GM18505 (cell line): ENCODE measurements around the gene ATP2B3.

Source experiments
- ATAC-seq: cut with Tn5 transposase; IDR thresholded peaks from one replicate; pipeline ENCODE4 v1.9.1; 2021; ENCODE audit not compliant: unreplicated experiment
- POLR2A ChIP-seq: IDR thresholded peaks from 4 replicates; pipeline ENCODE4 v1.6.1; 2011; ENCODE audit warnings: borderline replicate concordance; ENCODE audit not compliant: insufficient read depth, insufficient read length; ENCODE audit errors: extremely low read depth

Gene ATP2B3

GRCh38 chrX:153481043-153481442 is 36.4 kb upstream of the ATP2B3 start:
- no peak for ATAC-seq
- no peak for TF ChIP-seq POLR2A

GRCh38 chrX:153482376-153483015 is 34.9 kb upstream of the ATP2B3 start:
- TF ChIP-seq POLR2A: no peak
- ATAC-seq: no peak

- no peak for ATAC-seq
- TF ChIP-seq POLR2A: no peak
Measured at GRCh38 chrX:153485396-153486080, 31.9 kb upstream of the ATP2B3 start.

- TF ChIP-seq POLR2A: no peak
Measured at GRCh38 chrX:153486171-153486570, 31.3 kb upstream of the ATP2B3 start.

GRCh38 chrX:153487590-153488071 is 29.8 kb upstream of the ATP2B3 start:
- no peak for TF ChIP-seq POLR2A
- no peak for ATAC-seq

More at GRCh38 chrX:153486171-153486570, 31.3 kb upstream of the ATP2B3 start:
- no peak for ATAC-seq

GRCh38 chrX:153488231-153488914 is 29.1 kb upstream of the ATP2B3 start:
- no peak for TF ChIP-seq POLR2A
- no peak for ATAC-seq

- TF ChIP-seq POLR2A: no peak
- ATAC-seq: no peak
Measured at GRCh38 chrX:153490217-153490930, 27.1 kb upstream of the ATP2B3 start.

GRCh38 chrX:153491351-153491914 is 26.0 kb upstream of the ATP2B3 start:
- TF ChIP-seq POLR2A: no peak
- no peak for ATAC-seq

GRCh38 chrX:153491918-153492317 is 25.5 kb upstream of the ATP2B3 start:
- ATAC-seq: no peak
- TF ChIP-seq POLR2A: no peak

- ATAC-seq: no peak
- TF ChIP-seq POLR2A: no peak
Measured at GRCh38 chrX:153492543-153492942, 24.9 kb upstream of the ATP2B3 start.

- TF ChIP-seq POLR2A: no peak
- ATAC-seq: no peak
Measured at GRCh38 chrX:153493085-153493484, 24.4 kb upstream of the ATP2B3 start.

- TF ChIP-seq POLR2A: no peak
- ATAC-seq: no peak
Measured at GRCh38 chrX:153494061-153494460, 23.4 kb upstream of the ATP2B3 start.

GRCh38 chrX:153494541-153495361 is 22.7 kb upstream of the ATP2B3 start, which contains the start of gene BGN:
Gene BGN (plus strand): TSS chrX:153494980. CDS start chrX:153504632, 9,652 bp downstream.
- no peak for ATAC-seq
- TF ChIP-seq POLR2A: no peak

GRCh38 chrX:153495362-153495751 is 22.1 kb upstream of the ATP2B3 start:
- no peak for ATAC-seq
- no peak for TF ChIP-seq POLR2A
